ENCODE measurements around the gene CTU2.

Gene CTU2

DNA sequence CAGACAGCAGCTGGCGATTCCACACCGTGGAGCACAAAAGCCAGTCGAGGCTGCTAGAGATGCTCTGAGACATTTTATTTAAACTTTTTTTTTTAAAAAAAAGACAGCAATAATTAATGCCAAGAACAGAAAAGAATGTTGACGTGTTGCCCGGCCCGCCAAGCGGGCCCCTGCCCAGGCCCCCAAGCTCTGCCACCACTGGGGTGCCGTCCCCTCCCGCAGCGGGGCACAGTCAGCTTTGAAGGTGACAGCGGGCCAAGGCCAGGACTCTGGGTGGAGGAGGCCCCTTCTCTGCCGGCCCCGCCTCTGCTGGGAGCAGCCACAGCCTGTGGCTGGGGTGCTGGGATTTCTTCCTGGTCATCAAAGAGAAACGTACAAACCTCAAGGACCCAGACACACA, 9.9 kb upstream of the CTU2 start:
- FAIRE-seq (no peak), DNase-seq (ENCODE audit: low spot score) (no peak)

DNA sequence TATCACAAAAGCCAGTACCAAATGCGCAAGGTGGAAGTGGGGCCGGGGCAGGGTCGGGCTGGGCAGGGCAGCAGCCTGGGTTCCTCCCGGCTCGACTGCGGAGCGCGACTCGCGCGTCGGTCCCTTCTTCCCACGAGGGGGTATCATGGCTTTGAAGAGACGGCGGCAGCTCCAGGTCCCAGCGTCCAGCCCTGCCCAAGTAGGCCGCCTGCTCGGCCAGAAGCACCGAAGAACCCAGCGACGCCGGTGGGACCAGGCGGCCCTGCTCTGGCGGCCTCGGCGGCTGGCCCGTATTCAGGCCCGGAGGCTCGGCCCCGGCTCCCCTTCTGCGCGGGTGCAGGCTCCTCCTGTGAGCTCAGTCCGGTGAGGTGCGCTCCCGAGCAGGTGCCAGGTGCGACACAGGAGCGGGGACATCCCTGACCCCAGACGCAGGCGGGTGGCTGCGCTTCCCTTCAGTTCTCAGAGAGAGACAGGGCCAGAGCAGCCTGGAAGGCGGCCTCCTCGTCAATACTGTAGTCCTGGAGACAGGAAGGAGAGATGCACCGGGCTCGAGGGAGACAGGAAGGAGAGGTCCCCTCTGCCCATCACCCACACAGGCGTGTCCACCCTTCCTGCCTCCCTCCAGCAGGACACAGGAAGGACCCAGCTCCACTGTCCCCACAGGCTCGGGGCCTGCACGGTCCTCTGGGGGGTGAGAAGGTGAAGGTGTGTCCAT, 9.0 kb upstream of the CTU2 start:
- DNase-seq (ENCODE audit: low spot score) = no peak
- no peak for FAIRE-seq

DNA sequence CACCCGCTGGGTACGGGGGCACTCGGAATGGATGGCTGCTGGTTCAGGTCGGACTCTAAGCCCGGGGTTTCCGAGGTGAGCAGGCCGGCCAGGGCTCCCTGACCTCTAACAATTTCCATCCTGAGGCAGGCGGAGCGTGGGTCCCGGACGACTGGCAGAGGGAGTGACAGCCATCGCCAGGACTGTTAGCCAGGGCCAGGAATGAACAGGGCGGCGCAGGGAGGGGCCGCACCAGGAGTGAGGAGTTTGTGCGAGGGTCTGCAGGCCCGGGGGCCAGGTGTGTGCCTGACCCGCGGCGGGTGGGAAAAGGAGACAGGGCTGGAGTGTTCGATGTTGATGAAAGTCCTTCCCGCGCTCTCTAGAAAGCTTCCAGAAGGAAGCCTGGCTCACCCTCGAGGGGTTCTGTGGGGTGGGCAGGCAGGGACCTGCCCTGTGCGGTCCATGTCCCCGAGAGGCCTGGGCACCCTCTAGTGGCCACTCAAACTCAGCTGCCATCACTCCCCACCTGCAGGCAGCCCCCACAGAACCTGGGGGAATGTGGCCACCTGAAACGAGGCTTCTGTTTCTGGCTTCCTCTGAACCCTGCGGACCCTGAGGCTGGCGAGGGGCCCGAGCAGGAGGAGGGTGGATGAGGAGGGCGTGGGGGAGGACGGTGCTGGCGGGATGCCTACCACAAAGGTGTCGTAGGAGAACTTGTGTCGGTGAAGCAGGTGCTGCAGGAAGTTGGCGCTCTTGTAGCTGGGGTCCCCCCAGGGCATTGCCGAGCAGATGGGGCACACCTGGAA, 8.3 kb upstream of the CTU2 start:
- no peak for DNase-seq (ENCODE audit: low spot score)
- no peak for FAIRE-seq

DNA sequence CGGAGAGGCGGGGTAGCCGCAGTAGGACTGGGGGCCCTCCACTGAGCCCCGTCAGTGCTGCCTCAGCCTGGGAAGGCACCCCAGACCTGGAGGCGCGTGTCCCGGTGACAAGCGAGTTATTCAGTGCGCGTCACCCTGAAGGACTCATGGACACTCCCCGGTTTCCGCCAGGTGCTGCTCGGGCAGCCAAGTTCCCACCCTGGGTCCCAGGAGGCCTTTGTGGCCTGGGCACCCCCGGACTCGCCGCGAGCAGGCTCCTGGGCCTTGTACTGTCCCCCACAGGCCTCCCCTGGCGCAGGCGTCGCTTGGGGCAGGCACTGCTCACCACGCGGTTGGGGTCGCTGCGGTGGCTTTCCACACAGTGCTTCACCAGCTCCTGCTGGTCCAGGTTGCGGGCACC, 7.7 kb upstream of the CTU2 start:
- DNase-seq (ENCODE audit: low spot score) (no peak), FAIRE-seq (no peak)

DNA sequence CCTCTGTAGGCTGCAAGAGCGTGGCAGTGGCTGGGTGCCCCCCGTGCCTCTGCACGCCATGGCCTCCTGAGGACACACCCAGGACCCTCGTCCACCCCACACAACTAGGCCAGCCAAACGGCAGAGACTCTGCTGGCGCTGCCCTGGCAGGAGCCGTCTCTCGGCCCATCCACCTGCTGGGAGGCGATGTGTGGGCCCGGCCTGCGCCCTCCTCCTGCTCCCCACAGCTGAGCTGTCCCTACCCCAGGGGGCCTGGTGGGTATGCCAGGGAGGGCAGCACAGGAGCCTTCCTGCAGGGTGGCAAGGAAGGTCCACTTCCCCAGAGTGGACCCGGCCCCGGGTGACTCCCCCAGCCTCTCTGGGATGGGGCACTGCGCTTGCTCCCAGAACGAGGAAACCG, 7.1 kb upstream of the CTU2 start:
- FAIRE-seq (no peak), DNase-seq (ENCODE audit: low spot score) (no peak)

GRCh38 chr16:88700322-88700635, 6.0 kb upstream of the CTU2 start:
- no peak for DNase-seq (ENCODE audit: low spot score)
- no peak for FAIRE-seq

- DNase-seq (ENCODE audit: low spot score) (peak; percentile 77), FAIRE-seq (peak; percentile 51)
These were observed 5.4 kb upstream of the CTU2 start for GRCh38 chr16:88700636-88701482.

- DNase-seq (ENCODE audit: low spot score) (no peak), FAIRE-seq (no peak)
These were observed 4.5 kb upstream of the CTU2 start for GRCh38 chr16:88701581-88702370.

DNA sequence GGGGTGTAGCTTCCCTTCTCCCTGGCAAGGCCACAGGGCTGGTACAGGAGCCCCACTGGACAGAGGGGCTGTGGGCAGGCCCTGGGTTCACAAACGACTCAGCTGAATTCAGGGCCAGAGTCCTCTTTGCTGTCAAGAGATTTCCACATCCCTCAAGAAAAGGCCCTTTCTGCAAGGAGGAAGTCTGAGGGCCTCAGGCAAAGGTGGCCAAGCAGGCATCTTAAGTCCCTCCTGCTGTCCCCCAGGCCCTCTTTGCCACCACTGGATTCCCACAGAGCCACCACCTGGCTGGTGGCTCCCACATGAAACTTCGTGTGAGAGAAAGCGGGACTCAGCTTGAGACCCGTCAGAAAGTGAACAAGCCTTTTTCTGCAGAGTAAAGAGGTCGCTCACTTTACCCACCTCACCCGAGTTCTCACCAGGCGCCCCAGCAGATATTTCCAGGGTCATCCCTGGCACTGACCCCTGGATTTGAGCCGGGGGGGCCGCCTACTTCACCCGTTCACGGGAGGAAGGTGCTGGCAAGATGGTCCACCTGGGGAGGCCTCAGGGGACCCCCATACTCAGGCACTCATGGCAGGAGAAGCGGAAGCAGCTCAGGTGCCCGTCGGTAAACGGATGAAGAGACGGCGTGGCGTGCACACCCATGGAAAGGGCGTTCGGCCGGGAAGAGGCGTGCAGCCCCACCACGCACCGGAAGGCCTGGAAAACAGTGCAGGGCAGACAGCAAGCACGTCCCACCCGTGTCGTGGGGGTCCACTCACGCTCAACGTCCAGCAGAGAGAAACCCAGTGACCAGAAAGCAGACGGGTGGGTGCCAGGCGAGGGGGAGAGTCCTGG, 3.7 kb upstream of the CTU2 start:
- DNase-seq (ENCODE audit: low spot score) = no peak
- no peak for FAIRE-seq

DNA sequence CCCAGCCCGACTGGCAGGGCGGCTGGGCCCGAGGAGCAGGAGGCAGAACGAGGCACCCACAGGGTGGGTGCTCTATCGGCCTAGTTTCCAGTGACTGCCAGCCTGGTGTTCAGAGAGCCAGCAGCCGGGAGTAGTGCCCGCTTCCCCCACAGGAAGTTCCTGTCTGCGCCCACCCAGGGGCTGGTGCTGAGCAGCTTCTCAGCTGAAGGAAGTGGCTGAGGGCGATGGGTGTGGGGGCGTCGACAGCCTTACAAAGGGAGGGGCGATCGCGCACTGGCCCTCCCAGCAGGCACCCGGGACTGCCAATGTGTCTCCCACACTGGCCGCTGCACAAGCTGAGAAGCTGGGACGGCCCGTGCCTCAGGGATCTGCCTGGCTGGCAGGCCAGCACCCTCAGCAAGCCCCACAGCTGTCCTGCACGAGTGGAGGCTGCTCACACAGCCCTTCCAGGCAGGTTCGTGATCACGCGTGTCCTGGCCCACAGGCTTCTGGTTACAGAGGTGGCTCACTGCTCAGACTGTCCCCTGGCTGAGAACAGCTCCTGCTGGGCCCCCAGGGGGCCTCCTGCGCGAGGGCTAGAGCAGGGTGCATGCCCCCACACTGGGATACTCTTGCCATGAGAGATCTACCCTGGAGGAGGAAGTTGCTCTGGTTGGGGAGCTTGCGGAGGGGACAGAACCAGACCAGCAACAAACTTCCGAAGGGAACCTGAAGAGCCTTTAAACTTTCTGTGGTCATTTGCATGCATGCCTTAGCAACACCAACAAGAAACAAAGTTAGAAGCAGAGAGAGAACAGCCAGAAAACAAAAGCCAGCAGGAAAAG, 2.6 kb upstream of the CTU2 start:
- DNase-seq (ENCODE audit: low spot score) = no peak
- FAIRE-seq = no peak

GRCh38 chr16:88705076-88705684, 1.1 kb upstream of the CTU2 start:
- FAIRE-seq = no peak
- no peak for DNase-seq (ENCODE audit: low spot score)

DNA sequence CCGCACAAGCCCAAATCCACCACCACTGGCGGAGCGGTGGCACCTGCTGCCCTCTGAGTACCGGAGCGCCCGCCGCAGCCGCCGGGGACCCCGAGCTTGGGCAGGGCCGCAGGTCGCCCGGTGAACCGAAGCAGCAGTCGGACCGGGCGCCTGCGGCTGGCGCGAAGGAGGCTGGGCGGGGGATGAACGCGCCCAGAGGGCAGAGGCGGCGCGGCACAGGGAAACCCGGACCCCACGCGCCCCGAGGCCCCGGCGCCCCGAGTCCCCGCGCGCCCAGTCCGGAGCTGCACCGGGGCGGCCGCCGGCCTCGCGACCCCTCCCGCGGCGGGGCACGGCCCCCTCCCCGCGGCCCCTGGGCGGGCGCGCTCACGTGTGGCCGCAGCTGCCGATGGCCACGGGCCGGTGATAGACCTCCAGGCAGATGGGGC, 488 bp upstream of the CTU2 start:
- DNase-seq (ENCODE audit: low spot score) (no peak), FAIRE-seq (no peak)

GRCh38 chr16:88706965-88707826, 893 bp downstream of the CTU2 start:
- FAIRE-seq = no peak
- DNase-seq (ENCODE audit: low spot score) = no peak

- no peak for DNase-seq (ENCODE audit: low spot score)
These were observed 4.3 kb downstream of the CTU2 start for GRCh38 chr16:88710556-88710955.

GRCh38 chr16:88711750-88712340, 5.5 kb downstream of the CTU2 start:
- DNase-seq (ENCODE audit: low spot score) (no peak), FAIRE-seq (no peak)

More at GRCh38 chr16:88710556-88710955, 4.3 kb downstream of the CTU2 start:
- no peak for FAIRE-seq

DNA sequence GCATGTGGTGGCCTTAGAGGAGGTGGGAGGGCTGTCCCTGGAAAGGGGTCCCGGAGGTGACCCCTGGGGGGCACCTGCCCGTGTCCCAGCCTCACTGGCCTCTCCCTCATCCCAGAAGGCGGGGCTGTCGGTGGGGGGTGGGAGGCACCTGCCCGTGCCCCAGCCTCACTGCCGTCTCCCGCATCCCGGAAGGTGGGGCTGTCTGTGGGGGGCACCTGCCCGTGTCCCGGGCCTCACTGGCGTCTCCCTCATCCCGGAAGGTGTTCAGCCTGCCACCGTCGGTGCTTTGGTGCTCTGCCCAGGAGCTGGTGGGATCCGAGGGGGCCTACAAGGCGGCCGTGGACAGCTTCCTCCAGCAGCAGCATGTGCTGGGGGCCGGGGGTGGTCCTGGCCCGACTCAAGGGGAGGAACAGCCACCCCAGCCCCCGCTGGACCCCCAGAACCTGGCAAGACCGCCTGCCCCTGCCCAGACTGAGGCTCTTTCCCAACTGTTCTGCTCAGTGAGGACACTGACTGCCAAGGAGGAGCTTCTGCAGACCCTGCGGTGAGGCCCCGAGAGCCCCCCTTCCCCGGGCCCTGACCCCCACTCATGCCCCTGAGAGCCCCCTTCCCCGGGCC, 6.2 kb downstream of the CTU2 start:
- DNase-seq (ENCODE audit: low spot score) (no peak), FAIRE-seq (no peak)

- DNase-seq (ENCODE audit: low spot score) (no peak), FAIRE-seq (no peak)
These were observed 6.8 kb downstream of the CTU2 start for GRCh38 chr16:88713054-88713453.

Measured in RCC 7860 (cell line).